HCT116 (cell line): ENCODE data around the gene DLL1. TPM values are rescaled to one million over a fixed set of nuclear protein-coding genes. Genes with fewer than 3 reads are reported as not detected.

Experiments
- ATAC-seq: fragments of 200-7000 bp; cut with Tn5 transposase; 2 replicates; pipeline ENCODE4 v1.9.1; 2020; ENCODE audit warnings: mild to moderate bottlenecking, moderate library complexity
- BruUV-seq: library from RNA; stranded (reverse); fragments of 400-500 nt; replicated peaks from 2 replicates; lab custom pipeline; 2021; lab: Mats Ljungman, UMichigan
- CTCF ChIA-PET: fragments of 300-600 bp; sonication (Branson Sonifier 250); formaldehyde crosslinking; loops from one replicate; lab custom pipeline; 2021; ENCODE audit warnings: antibody characterized with exemption; lab: Charles Lee
- POLR2A ChIA-PET: fragments of 300-600, 350-600 bp; sonication (Branson Sonifier 250); formaldehyde crosslinking; loops from one replicate; lab custom pipeline; 2021; ENCODE audit warnings: antibody characterized with exemption; lab: Charles Lee
- RAD21 ChIA-PET, 2 experiments: fragments of 300-600 bp; sonication (Branson Sonifier 250); formaldehyde crosslinking; loops; one replicate each; lab custom pipeline; 2023; ENCODE audit warnings: low total read pairs in 2 of 2; ENCODE audit not compliant: uncharacterized antibody in 2 of 2, unreplicated experiment in 2 of 2, low non-redundant PET in 1 of 2; lab: Charles Lee
- DNase-seq: peaks from one replicate; pipeline ENCODE4 v3.0.0-alpha.2; 2010; ENCODE audit warnings: low read depth, low spot score
- H2AFZ ChIP-seq: fragments of 200-600 bp; shearing (Covaris generic), sonication (generic); 2 replicates; pipeline ENCODE4 v1.6.1; 2017; ENCODE audit warnings: low read depth, mixed run types, mixed read lengths, antibody characterized with exemption, low read length; ENCODE audit not compliant: poor library complexity, severe bottlenecking
- H3K27ac ChIP-seq: 2 replicates; pipeline ENCODE4 v1.5.1; 2012; ENCODE audit warnings: low read depth, low read length
- H3K27me3 ChIP-seq: fragments of 200-600 bp; sonication (generic); 2 replicates; pipeline ENCODE4 v1.6.1; 2016; ENCODE audit warnings: mixed run types, low read length, mixed read lengths; ENCODE audit not compliant: insufficient read depth
- H3K36me3 ChIP-seq, 2 experiments: fragments of 200-500 bp in 1 of 2; fragments of 200-600 bp in 1 of 2; sonication (Bioruptor generic) in 1 of 2; sonication (generic) in 1 of 2; 2 replicates each; pipeline versions ENCODE4 v1.5.1 to v1.6.1; 2014 to 2016; ENCODE audit warnings: low read length in 2 of 2, inconsistent platforms in 1 of 2, mixed read lengths in 1 of 2, mixed run types in 1 of 2; ENCODE audit not compliant: insufficient read depth in 2 of 2, control insufficient read depth in 1 of 2
- H3K4me1 ChIP-seq, 2 experiments: fragments of 200-600 bp in 1 of 2; sonication (generic) in 1 of 2; 2 replicates each; pipeline versions ENCODE4 v1.5.1 to v1.6.1; 2012 to 2017; ENCODE audit warnings: low read length in 2 of 2, inconsistent platforms in 1 of 2, mild to moderate bottlenecking in 1 of 2, mixed read lengths in 1 of 2, mixed run types in 1 of 2, moderate library complexity in 1 of 2; ENCODE audit not compliant: insufficient read depth in 2 of 2, control insufficient read depth in 1 of 2
- H3K4me2 ChIP-seq: fragments of 200-600 bp; sonication (generic); 2 replicates; pipeline ENCODE4 v1.6.1; 2017; ENCODE audit warnings: mixed run types, low read length, mixed read lengths
- H3K4me3 ChIP-seq, 2 experiments: fragments of 200-600 bp in 1 of 2; sonication (generic) in 1 of 2; replicated peaks in 1 of 2; 2 replicates each; pipeline ENCODE4 v1.5.1; 2011 to 2016; ENCODE audit warnings: low read length in 2 of 2, control low read depth in 1 of 2, low read depth in 1 of 2, mild to moderate bottlenecking in 1 of 2, mixed read lengths in 1 of 2, mixed run types in 1 of 2
- H3K79me2 ChIP-seq: fragments of 200-600 bp; sonication (generic); 2 replicates; pipeline ENCODE4 v1.6.1; 2017; ENCODE audit warnings: mild to moderate bottlenecking, mixed run types, low read length, moderate library complexity, mixed read lengths; ENCODE audit not compliant: insufficient read depth
- H3K9ac ChIP-seq: fragments of 200-600 bp; sonication (generic); 2 replicates; pipeline ENCODE4 v1.6.1; 2016; ENCODE audit warnings: low read length, mixed read lengths
- H3K9me2 ChIP-seq: fragments of 200-600 bp; sonication (generic), shearing (Covaris generic); 2 replicates; pipeline ENCODE4 v1.6.1; 2017; ENCODE audit warnings: mixed run types, mild to moderate bottlenecking, moderate library complexity; ENCODE audit not compliant: insufficient read depth
- H3K9me3 ChIP-seq, 2 experiments: fragments of 200-500 bp in 1 of 2; fragments of 200-600 bp in 1 of 2; sonication (Bioruptor generic) in 1 of 2; sonication (generic) in 1 of 2; 2 replicates each; pipeline ENCODE4 v1.6.1; 2014 to 2017; ENCODE audit warnings: low read length in 2 of 2, mixed read lengths in 2 of 2, inconsistent platforms in 1 of 2, low read depth in 1 of 2, mild to moderate bottlenecking in 1 of 2, mixed run types in 1 of 2, moderate library complexity in 1 of 2; ENCODE audit not compliant: control insufficient read depth in 1 of 2, insufficient read depth in 1 of 2
- H4K20me1 ChIP-seq: fragments of 200-600 bp; sonication (generic), shearing (Covaris generic); 2 replicates; pipeline ENCODE4 v1.6.1; 2017; ENCODE audit warnings: mixed run types, mild to moderate bottlenecking, moderate library complexity; ENCODE audit not compliant: insufficient read depth
- CEBPB ChIP-seq: IDR thresholded peaks from 2 replicates; pipeline ENCODE4 v1.6.1; 2012; ENCODE audit warnings: low read depth
- EZH2 ChIP-seq: fragments of 200-600 bp; sonication (generic); IDR thresholded peaks from 2 replicates; pipeline ENCODE4 v1.6.1; 2017; ENCODE audit warnings: antibody characterized with exemption, mixed run types
- EZH2phosphoT487 ChIP-seq: fragments of 200-600 bp; IDR thresholded peaks from 2 replicates; pipeline ENCODE4 v1.6.1; 2018; ENCODE audit warnings: antibody characterized with exemption, borderline replicate concordance
- FOSL1 ChIP-seq: IDR thresholded peaks from 2 replicates; pipeline ENCODE4 v1.6.1; 2012; ENCODE audit warnings: low read depth
- JUND ChIP-seq: IDR thresholded peaks from 2 replicates; pipeline ENCODE4 v1.6.1; 2012
- POLR2AphosphoS5 ChIP-seq: IDR thresholded peaks from 2 replicates; pipeline ENCODE4 v1.6.1; 2011; ENCODE audit warnings: mild to moderate bottlenecking, low read depth, low read length, moderate library complexity
- RAD21 ChIP-seq: IDR thresholded peaks from 2 replicates; pipeline ENCODE4 v1.6.1; 2012; ENCODE audit warnings: low read depth, mild to moderate bottlenecking
- SRF ChIP-seq: IDR thresholded peaks from 2 replicates; pipeline ENCODE4 v1.6.1; 2012; ENCODE audit warnings: low read depth
- TCF7L2 ChIP-seq: IDR thresholded peaks from 2 replicates; pipeline ENCODE4 v1.7.0; 2011; ENCODE audit warnings: borderline replicate concordance, inconsistent platforms; ENCODE audit not compliant: insufficient read depth, insufficient read length; ENCODE audit errors: extremely low read depth
- YY1 ChIP-seq: IDR thresholded peaks from 2 replicates; pipeline ENCODE4 v1.6.1; 2011; ENCODE audit warnings: low read length, low read depth, moderate library complexity, mild to moderate bottlenecking; ENCODE audit not compliant: insufficient replicate concordance; ENCODE audit errors: extremely low read depth
- ZNF274 ChIP-seq: fragments of 200-500 bp; sonication (Bioruptor generic); IDR thresholded peaks from 2 replicates; pipeline ENCODE4 v1.6.1; 2014; ENCODE audit warnings: mild to moderate bottlenecking, low read depth, low read length, inconsistent platforms
- intact Hi-C: fragments of 100-400 bp; cut with micrococcal nuclease; formaldehyde crosslinking; loops from 2 replicates; pipeline ENCODE4 v1.10.0; 2022
- total RNA-seq: library from RNA; stranded (reverse); gene quantifications from one replicate; pipeline ENCODE4 v1.2.1, GENCODE V29; 2021; ENCODE audit not compliant: unreplicated experiment
- TF ChIP-seq, protein P1 (sequence below), 3 experiments: fragments of 200-600 bp in 1 of 3; sonication (generic) in 1 of 3; IDR thresholded peaks in 2 of 3; conservative IDR thresholded peaks in 1 of 3; 2 replicates each; pipeline ENCODE4 v1.5.1; 2012 to 2017; ENCODE audit warnings: low read depth in 2 of 3, low read length in 2 of 3, antibody characterized with exemption in 1 of 3, borderline replicate concordance in 1 of 3, control low read depth in 1 of 3, mild to moderate bottlenecking in 1 of 3, mixed read lengths in 1 of 3, mixed run types in 1 of 3, moderate library complexity in 1 of 3; ENCODE audit not compliant: insufficient read depth in 1 of 3
- TF ChIP-seq, protein P2 (sequence below): IDR thresholded peaks from 2 replicates; pipeline ENCODE4 v1.6.1; 2012

Gene DLL1
- total RNA-seq, 1 experiment from 2014 or later: 5.3 TPM

DNA sequence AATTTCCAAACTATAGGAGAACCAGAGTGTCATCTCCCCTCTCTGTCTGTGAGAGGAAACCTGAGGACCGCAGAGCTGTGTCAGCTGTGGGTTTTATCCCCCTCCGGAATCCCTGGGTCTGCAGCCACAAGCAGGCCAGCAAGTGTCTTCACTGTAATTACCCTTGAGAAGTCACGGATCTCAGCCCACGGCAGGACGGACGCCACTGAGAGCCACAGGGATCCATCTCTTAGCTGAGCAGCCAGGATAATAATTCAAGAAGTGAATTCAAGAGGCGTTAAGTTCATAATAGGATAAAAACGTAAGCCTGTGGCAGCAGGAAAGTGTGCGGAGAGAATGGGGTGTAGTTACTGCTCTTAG lies 37.0 kb downstream of the DLL1 start:
- H2AFZ ChIP-seq: no peak overlapping the region
- ATAC-seq (no peak), DNase-seq (no peak)
- H3K79me2 ChIP-seq: no peaks in the 10 kb centered on the region
- intact Hi-C loops: no loop called here
- H4K20me1 ChIP-seq: no peaks in the 10 kb centered on the region
- H3K9ac ChIP-seq: no peak overlapping the region
- H3K4me3 ChIP-seq: no peak overlapping the region
- ChIA-PET RAD21 (no interaction called here), CTCF (no interaction called here), POLR2A (no interaction called here)
- no peaks in the 10 kb centered on the region for H3K27me3 ChIP-seq
- H3K9me2 ChIP-seq: no peaks in the 10 kb centered on the region
- H3K4me2 ChIP-seq: no peak overlapping the region
- H3K36me3 ChIP-seq: no peaks in the 10 kb centered on the region
- no peaks in the 10 kb centered on the region for H3K4me1 ChIP-seq
- no TSS peak for BruUV-seq
- TF ChIP-seq CEBPB (no peak), FOSL1 (no peak), RAD21 (no peak), YY1 (no peak), SRF (no peak), EZH2 (no peak), ZNF274 (no peak)
- TF ChIP-seq, protein P1, sequence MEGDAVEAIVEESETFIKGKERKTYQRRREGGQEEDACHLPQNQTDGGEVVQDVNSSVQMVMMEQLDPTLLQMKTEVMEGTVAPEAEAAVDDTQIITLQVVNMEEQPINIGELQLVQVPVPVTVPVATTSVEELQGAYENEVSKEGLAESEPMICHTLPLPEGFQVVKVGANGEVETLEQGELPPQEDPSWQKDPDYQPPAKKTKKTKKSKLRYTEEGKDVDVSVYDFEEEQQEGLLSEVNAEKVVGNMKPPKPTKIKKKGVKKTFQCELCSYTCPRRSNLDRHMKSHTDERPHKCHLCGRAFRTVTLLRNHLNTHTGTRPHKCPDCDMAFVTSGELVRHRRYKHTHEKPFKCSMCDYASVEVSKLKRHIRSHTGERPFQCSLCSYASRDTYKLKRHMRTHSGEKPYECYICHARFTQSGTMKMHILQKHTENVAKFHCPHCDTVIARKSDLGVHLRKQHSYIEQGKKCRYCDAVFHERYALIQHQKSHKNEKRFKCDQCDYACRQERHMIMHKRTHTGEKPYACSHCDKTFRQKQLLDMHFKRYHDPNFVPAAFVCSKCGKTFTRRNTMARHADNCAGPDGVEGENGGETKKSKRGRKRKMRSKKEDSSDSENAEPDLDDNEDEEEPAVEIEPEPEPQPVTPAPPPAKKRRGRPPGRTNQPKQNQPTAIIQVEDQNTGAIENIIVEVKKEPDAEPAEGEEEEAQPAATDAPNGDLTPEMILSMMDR (IDR thresholded peaks at IDR 0.05 in 2 of 3, conservative IDR thresholded peaks at IDR 0.05 in 1 of 3; ENCODE audit: borderline replicate concordance in 1 of 3, insufficient read depth in 1 of 3, low read depth in 2 of 3, low read length in 2 of 3): no peak
- no peaks in the 10 kb centered on the region for H3K9me3 ChIP-seq
- H3K27ac ChIP-seq: no peak overlapping the region

DNA sequence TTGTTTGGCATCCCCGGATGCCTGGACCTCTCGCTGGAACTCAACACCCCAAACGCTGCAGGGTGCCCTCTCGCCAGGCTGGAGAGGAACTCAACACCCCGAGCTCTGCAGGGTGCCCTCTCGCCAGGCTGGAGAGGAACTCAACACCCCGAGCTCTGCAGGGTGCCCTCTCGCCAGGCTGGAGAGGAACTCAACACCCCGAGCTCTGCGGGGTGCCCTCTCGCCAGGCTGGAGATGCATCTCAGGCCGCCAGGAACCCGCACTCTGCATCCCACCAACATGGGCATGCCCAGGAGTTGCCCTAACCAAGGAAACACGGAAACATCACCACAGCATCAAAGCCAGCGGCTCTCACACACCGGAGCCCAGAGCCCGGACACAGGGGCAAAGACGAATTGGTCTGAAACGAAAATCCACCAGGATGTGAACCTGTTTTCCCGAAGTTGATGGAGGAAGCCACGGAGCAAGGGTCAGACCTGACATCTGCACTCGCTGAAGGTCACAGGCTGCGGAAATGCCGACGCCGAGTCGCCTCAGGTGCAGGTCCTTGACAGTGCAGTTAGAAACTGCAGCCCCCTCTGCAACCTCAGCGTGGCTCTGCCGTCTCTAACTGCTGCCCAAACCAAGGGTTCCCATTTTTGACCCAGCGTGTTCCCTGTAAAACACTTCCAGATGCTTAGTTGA lies 37.5 kb downstream of the DLL1 start:
- RAD21 ChIA-PET: no interaction called here

More for the DNA sequence above, 37.5 kb downstream of the DLL1 start:
- Histone ChIP-seq H2AFZ (no peak overlapping the region), H3K36me3 (no peaks in the 10 kb centered on the region), H3K27me3 (no peaks in the 10 kb centered on the region), H4K20me1 (no peaks in the 10 kb centered on the region), H3K9me3 (no peaks in the 10 kb centered on the region), H3K4me3 (no peak overlapping the region), H3K79me2 (no peaks in the 10 kb centered on the region), H3K9me2 (no peaks in the 10 kb centered on the region), H3K27ac (no peak overlapping the region), H3K9ac (no peak overlapping the region), H3K4me1 (no peaks in the 10 kb centered on the region), H3K4me2 (no peak overlapping the region)
- ATAC-seq: no peak
- POLR2A ChIA-PET: interaction anchor here (0.7 kb wide), 1 partner anchor 801 kb away, joined by 3 read pairs; no protein-coding TSS in a partner anchor
- CTCF ChIA-PET: no interaction called here
- no peak for DNase-seq
- intact Hi-C loops: no loop called here
- no TSS peak for BruUV-seq
- TF ChIP-seq TCF7L2 (no peak), EZH2 (no peak), CEBPB (no peak), JUND (no peak), EZH2phosphoT487 (no peak), POLR2AphosphoS5 (no peak)
- TF ChIP-seq, protein P2, sequence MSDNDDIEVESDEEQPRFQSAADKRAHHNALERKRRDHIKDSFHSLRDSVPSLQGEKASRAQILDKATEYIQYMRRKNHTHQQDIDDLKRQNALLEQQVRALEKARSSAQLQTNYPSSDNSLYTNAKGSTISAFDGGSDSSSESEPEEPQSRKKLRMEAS: no peak
